Ascending aorta (tissue), 2 donors: ENCODE measurements around the gene SUPT3H. TPM values are rescaled to one million over a fixed set of nuclear protein-coding genes. Genes with fewer than 3 reads are reported as not detected.

Experiments used
- DNase-seq, 2 donors: peaks; one replicate each; pipeline ENCODE4 v3.0.0-alpha.2; 2019; ENCODE audit warnings: low spot score in 2 of 2
- H3K27ac ChIP-seq, 2 donors: fragments of 200-600 bp; sonication (generic); one replicate each; pipeline ENCODE4 v1.5.1; 2016 to 2017; ENCODE audit warnings: mild to moderate bottlenecking in 1 of 2
- H3K27me3 ChIP-seq: fragments of 200-600 bp; sonication (generic); one replicate; pipeline ENCODE4 v1.5.1; 2017
- H3K36me3 ChIP-seq, 2 donors: fragments of 200-600 bp; sonication (generic); one replicate each; pipeline ENCODE4 v1.5.1; 2016
- H3K4me1 ChIP-seq, 2 donors: fragments of 200-600 bp; sonication (generic); one replicate each; pipeline ENCODE4 v1.5.1; 2016 to 2017; ENCODE audit warnings: mild to moderate bottlenecking in 1 of 2
- H3K4me3 ChIP-seq, 2 donors: fragments of 200-600 bp; sonication (generic); one replicate each; pipeline ENCODE4 v1.5.1; 2016 to 2017; ENCODE audit warnings: mild to moderate bottlenecking in 1 of 2
- H3K9me3 ChIP-seq, 2 donors: fragments of 200-600 bp; sonication (generic); one replicate each; pipeline ENCODE4 v1.5.1; 2016
- intact Hi-C: fragments of 100-400 bp; cut with DNase I; formaldehyde crosslinking; loops from one replicate; pipeline ENCODE4 v1.15.1; 2023
- total RNA-seq: library from RNA; depleted of rRNA; stranded (reverse); fragments of >200 nt; gene quantifications from one replicate; pipeline ENCODE4 v1.1.0, GENCODE V29; 2016
- TF ChIP-seq, protein P1 (sequence below), 3 experiments: fragments of 200-600 bp in 2 of 3; fragments of 450-650 bp in 1 of 3; sonication (generic) in 2 of 3; IDR thresholded peaks; one replicate each; pipeline ENCODE4 v1.5.1; 2016 to 2019; ENCODE audit warnings: antibody characterized with exemption in 3 of 3, mild to moderate bottlenecking in 1 of 3, moderate library complexity in 1 of 3

Gene SUPT3H
- total RNA-seq, 1 donor from 2014 or later, result not detected

DNA sequence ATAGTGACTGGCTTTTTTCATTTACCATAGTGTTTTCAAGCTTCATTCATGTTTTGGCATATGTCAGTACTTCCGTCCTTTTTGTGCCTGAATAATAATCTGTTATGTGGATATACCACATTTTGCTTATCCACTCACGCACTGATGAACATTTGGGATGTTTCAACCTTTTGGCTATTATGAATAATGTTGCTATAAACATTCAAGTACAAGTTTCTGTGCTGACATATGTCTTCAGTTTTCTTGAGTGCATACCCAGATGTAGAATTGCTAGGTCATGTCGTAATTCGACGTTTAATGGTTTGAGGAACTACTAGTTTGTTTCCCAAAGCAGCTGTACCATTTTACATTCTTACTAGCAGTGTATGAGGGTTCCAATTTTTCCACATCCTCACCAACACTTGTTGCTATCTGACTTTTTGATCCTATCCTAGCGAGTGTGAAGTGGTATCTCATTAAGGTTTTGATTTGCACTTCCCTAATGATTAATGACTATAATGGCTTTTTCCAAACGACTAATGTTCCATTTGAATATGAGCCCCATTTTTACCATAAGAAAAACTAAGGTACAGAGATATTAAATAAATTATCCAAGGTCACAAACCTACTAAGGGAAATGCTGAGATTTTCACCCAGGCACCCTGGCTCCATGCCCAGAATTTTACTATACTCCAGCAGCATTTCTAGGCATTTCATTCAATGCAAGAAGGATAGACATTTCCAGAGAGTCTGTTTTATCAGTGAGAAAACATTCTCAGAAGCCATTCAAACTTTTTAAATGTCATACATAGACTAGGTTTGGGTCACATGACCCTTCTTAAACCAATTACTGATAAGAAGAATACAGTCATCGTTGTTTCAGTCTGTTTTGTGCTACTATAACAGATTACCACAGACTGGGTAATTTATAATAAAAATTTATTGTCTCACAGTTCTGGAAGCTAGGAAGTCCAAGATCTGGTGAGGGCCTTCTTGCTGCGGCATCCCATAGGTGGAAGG lies 120.7 kb downstream of the SUPT3H start:
- Histone ChIP-seq H3K4me3 (no peak overlapping the region), H3K27me3 (no peaks in the 10 kb centered on the region), H3K27ac (no peak overlapping the region), H3K9me3 (no peaks in the 10 kb centered on the region), H3K4me1 (no peaks in the 10 kb centered on the region), H3K36me3 (no peaks in the 10 kb centered on the region)
- intact Hi-C loops, result no loop called here
- no peak for DNase-seq
- TF ChIP-seq, protein P1, sequence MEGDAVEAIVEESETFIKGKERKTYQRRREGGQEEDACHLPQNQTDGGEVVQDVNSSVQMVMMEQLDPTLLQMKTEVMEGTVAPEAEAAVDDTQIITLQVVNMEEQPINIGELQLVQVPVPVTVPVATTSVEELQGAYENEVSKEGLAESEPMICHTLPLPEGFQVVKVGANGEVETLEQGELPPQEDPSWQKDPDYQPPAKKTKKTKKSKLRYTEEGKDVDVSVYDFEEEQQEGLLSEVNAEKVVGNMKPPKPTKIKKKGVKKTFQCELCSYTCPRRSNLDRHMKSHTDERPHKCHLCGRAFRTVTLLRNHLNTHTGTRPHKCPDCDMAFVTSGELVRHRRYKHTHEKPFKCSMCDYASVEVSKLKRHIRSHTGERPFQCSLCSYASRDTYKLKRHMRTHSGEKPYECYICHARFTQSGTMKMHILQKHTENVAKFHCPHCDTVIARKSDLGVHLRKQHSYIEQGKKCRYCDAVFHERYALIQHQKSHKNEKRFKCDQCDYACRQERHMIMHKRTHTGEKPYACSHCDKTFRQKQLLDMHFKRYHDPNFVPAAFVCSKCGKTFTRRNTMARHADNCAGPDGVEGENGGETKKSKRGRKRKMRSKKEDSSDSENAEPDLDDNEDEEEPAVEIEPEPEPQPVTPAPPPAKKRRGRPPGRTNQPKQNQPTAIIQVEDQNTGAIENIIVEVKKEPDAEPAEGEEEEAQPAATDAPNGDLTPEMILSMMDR (IDR thresholded peaks at IDR 0.05), result no peak

DNA sequence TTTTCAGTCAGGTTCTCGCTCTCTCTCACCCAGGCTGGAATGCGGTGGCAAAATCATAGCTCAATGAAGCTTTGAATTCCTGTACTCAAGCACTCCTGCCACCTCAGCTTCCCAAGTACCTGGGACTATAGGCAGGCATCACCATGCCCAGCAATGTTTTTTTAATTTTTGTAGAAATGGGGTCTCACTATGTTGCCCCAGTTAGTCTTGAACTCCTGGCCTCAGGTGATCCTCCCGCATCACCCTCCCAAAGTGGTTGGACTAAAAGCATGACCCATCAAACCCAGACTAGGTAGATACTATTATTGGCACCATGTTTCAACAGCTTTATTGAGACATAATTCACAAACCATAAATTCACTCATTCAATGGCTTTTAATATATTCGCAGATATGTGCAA lies 122.3 kb downstream of the SUPT3H start:
- Histone ChIP-seq H3K4me3 (no peak overlapping the region), H3K4me1 (no peaks in the 10 kb centered on the region), H3K9me3 (no peaks in the 10 kb centered on the region), H3K27me3 (no peaks in the 10 kb centered on the region), H3K36me3 (no peaks in the 10 kb centered on the region), H3K27ac (no peak overlapping the region)
- DNase-seq, result no peak
- intact Hi-C loops, result no loop called here
- TF ChIP-seq, protein P1 (IDR thresholded peaks at IDR 0.05), result no peak

DNA sequence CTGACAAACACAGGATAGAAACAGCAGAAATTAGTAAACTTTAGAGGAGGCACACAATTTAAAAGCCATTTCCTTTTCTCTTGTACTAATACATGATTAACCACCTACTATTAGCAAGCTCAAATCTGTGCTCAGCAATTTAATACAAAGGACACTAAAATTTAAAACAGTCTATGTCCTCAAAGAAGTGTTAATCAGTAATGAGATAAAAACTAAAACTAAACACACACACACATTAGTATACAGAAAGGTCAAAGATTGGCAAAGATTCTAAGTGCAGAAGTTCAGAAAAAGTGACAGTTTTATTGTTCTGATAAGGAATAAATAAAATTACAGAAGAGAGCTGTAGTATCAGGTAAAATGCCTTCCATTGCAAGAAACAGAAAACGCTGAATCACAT lies 123.5 kb downstream of the SUPT3H start:
- Histone ChIP-seq H3K36me3 (no peaks in the 10 kb centered on the region), H3K9me3 (no peaks in the 10 kb centered on the region), H3K27ac (no peak overlapping the region), H3K4me3 (no peak overlapping the region), H3K27me3 (no peaks in the 10 kb centered on the region), H3K4me1 (no peaks in the 10 kb centered on the region)
- DNase-seq, result no peak
- TF ChIP-seq, protein P1 (IDR thresholded peaks at IDR 0.05), result no peak
- intact Hi-C loops, result no loop called here

DNA sequence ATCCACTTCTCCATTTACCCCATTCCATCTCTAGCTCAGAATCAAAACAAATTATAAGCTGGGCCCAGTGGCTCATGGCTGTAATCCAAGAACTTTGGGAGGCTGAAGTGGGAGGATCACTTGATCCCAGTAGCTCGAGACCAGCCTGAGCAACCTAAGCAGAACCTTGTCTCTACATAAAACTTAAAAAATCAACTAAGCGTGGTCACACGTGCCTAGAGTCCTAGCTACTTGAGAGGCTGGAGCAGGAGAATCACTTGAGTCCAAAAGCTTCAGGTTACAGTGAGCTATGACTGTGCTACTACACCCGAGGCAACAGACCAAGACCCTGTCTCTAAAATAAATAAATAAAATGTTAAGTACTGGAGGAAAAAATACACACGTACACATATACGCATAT lies 124.3 kb downstream of the SUPT3H start:
- intact Hi-C loops, result no loop called here
- no peaks in the 10 kb centered on the region for H3K9me3 ChIP-seq
- no peaks in the 10 kb centered on the region for H3K27me3 ChIP-seq
- H3K27ac ChIP-seq, result no peak overlapping the region
- H3K4me3 ChIP-seq, result no peak overlapping the region
- no peaks in the 10 kb centered on the region for H3K36me3 ChIP-seq
- DNase-seq, result no peak
- no peaks in the 10 kb centered on the region for H3K4me1 ChIP-seq
- TF ChIP-seq, protein P1 (IDR thresholded peaks at IDR 0.05), result no peak

DNA sequence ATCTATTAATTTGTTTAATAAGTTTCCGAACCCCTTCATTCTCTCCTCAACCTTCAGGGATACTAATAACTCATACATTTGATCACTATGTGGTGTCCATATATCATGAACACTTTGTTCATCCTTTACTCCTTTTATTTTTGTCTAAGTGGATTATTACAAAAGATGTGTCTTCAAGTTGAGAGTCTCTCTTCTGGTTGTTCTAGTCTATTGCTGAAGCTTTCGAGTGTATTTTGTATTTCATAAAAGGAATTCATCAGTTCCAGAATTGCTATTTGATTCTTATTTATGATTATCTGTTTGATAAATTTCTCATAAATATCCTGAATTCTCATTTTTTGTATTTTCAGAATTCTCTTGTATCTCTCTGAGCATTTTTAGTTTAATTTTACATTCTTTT lies 146.1 kb downstream of the SUPT3H start:
- intact Hi-C loops, result no loop called here
- H3K27me3 ChIP-seq, result no peaks in the 10 kb centered on the region
- H3K4me3 ChIP-seq, result no peak overlapping the region
- no peaks in the 10 kb centered on the region for H3K4me1 ChIP-seq
- H3K27ac ChIP-seq, result no peak overlapping the region
- TF ChIP-seq, protein P1 (IDR thresholded peaks at IDR 0.05), result no peak
- peaks cover 0 to 17% of the 10 kb centered on the region in 2 donors for H3K9me3 ChIP-seq
- H3K36me3 ChIP-seq, result no peaks in the 10 kb centered on the region
- no peak for DNase-seq
